ENCODE measurements around the gene RAB24. TPM values are rescaled to one million over a fixed set of nuclear protein-coding genes. Genes with fewer than 3 reads are reported as not detected.
A peak's percentile ranks its signal among the peaks of the same experiment; 100 is the strongest.

RAB24 gene
- total RNA-seq, 1 donor from 2014 or later, result 15.9 TPM

DNA sequence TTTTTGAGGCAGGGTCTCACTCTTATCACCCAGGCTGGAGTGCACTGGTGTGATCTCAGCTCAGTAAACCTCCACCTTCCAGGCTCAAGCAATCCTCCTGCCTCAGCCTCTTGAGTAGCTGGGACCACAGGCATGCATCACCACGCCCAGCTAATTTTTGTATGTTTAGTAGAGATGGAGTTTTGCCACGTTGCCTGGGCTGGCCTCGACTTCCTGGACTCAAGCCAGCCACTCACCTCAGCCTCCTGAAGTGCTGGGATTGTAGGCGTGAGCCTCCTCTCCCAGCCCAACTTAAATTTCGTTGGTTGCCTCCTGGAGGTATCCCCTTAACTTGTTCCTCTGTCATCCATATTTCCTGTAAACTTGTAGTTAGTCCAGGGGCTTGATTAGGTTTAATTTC, 47.2 kb downstream of the RAB24 start:
- DNase-seq (ENCODE audit: low spot score), result no peak
- no peaks in the 10 kb centered on the region for H3K27me3 Mint-ChIP-seq (ENCODE audit: unreplicated experiment)

DNA sequence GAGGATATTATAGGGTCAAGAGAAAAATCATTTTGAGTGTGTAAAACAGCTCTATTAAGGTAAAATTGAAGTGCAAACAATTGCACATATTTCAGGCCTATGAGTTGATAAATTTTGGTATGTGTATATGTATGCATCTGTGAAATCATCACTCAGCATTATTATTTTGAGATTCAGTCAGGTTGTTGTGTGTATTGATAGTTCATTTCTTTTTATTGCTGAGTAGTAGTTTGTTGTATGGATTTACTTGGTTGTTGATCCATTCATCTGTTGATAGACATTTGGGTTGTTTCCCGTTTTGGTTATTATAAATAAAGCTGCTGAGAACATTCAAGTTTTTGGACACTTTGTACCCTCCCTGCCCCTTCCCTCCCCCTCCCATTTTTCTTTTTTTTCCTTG, 50.3 kb downstream of the RAB24 start:
- no peaks in the 10 kb centered on the region for H3K9me3 Mint-ChIP-seq (ENCODE audit: unreplicated experiment)
- peaks cover 30% of the 10 kb centered on the region for H3K36me3 Mint-ChIP-seq (ENCODE audit: low read depth, unreplicated experiment)
- no peaks in the 10 kb centered on the region for H3K27me3 Mint-ChIP-seq (ENCODE audit: unreplicated experiment)
- H3K4me1 Mint-ChIP-seq (ENCODE audit: unreplicated experiment), result no peaks in the 10 kb centered on the region
- TF ChIP-seq, protein P1, sequence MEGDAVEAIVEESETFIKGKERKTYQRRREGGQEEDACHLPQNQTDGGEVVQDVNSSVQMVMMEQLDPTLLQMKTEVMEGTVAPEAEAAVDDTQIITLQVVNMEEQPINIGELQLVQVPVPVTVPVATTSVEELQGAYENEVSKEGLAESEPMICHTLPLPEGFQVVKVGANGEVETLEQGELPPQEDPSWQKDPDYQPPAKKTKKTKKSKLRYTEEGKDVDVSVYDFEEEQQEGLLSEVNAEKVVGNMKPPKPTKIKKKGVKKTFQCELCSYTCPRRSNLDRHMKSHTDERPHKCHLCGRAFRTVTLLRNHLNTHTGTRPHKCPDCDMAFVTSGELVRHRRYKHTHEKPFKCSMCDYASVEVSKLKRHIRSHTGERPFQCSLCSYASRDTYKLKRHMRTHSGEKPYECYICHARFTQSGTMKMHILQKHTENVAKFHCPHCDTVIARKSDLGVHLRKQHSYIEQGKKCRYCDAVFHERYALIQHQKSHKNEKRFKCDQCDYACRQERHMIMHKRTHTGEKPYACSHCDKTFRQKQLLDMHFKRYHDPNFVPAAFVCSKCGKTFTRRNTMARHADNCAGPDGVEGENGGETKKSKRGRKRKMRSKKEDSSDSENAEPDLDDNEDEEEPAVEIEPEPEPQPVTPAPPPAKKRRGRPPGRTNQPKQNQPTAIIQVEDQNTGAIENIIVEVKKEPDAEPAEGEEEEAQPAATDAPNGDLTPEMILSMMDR (IDR thresholded peaks at IDR 0.05; ENCODE audit: unreplicated experiment), result no peak
- peak overlapping the region; percentile 35 for H3K4me3 Mint-ChIP-seq (ENCODE audit: unreplicated experiment)
- peak overlapping the region; percentile 16 for H3K27ac Mint-ChIP-seq (ENCODE audit: unreplicated experiment)
- DNase-seq (ENCODE audit: low spot score), result no peak

More for the DNA sequence above, 47.2 kb downstream of the RAB24 start:
- Mint-ChIP-seq H3K4me3 (ENCODE audit: unreplicated experiment) (no peak overlapping the region), H3K36me3 (ENCODE audit: low read depth, unreplicated experiment) (peaks cover 35% of the 10 kb centered on the region), H3K27ac (ENCODE audit: unreplicated experiment) (no peak overlapping the region), H3K9me3 (ENCODE audit: unreplicated experiment) (no peaks in the 10 kb centered on the region), H3K4me1 (ENCODE audit: unreplicated experiment) (no peaks in the 10 kb centered on the region)
- TF ChIP-seq, protein P1 (IDR thresholded peaks at IDR 0.05; ENCODE audit: unreplicated experiment), result no peak

Other genes starting within 250 kb of the RAB24 start
- 11.0 TPM for gene FGFR4, start 216.8 kb downstream of the RAB24 start, total RNA-seq (ENCODE audit: unreplicated experiment)
- gene NSD1, start 169.9 kb downstream of the RAB24 start, total RNA-seq (ENCODE audit: unreplicated experiment), result 111 TPM
- gene PRELID1, start 80 bp upstream of the RAB24 start, total RNA-seq (ENCODE audit: unreplicated experiment), result 198 TPM
- gene MXD3, start 8.2 kb upstream of the RAB24 start, total RNA-seq (ENCODE audit: unreplicated experiment), result 6.4 TPM
- 137 TPM for gene LMAN2, start 47.9 kb upstream of the RAB24 start, total RNA-seq (ENCODE audit: unreplicated experiment)
- 21.8 TPM for gene RGS14, start 54.2 kb upstream of the RAB24 start, total RNA-seq (ENCODE audit: unreplicated experiment)
- not detected for gene SLC34A1, start 80.7 kb upstream of the RAB24 start, total RNA-seq (ENCODE audit: unreplicated experiment)
- gene PFN3, start 96.9 kb upstream of the RAB24 start, total RNA-seq (ENCODE audit: unreplicated experiment), result not detected
- 1.4 TPM for gene F12, start 105.8 kb upstream of the RAB24 start, total RNA-seq (ENCODE audit: unreplicated experiment)
- 33.1 TPM for gene GRK6, start 123.0 kb upstream of the RAB24 start, total RNA-seq (ENCODE audit: unreplicated experiment)
- 0.97 TPM for gene PRR7, start 143.1 kb upstream of the RAB24 start, total RNA-seq (ENCODE audit: unreplicated experiment)
- 315 TPM for gene DBN1, start 169.9 kb upstream of the RAB24 start, total RNA-seq (ENCODE audit: unreplicated experiment)
- 238 TPM for gene PDLIM7, start 193.9 kb upstream of the RAB24 start, total RNA-seq (ENCODE audit: unreplicated experiment)
- gene DOK3, start 206.1 kb upstream of the RAB24 start, total RNA-seq (ENCODE audit: unreplicated experiment), result 51.4 TPM
- gene DDX41, start 213.2 kb upstream of the RAB24 start, total RNA-seq (ENCODE audit: unreplicated experiment), result 125 TPM